Stimulated activated CD8-positive, alpha-beta memory T cell treated with anti-CD3 and anti-CD28 coated beads, Interleukin-4, amount 100 ng/mL, for 24 hours (primary cell): ENCODE measurements around the gene MCIDAS.

Experiments used
- DNase-seq: peaks from one replicate; pipeline ENCODE4 v3.0.0-alpha.2; 2020; ENCODE audit warnings: low read depth

The MCIDAS gene

GRCh38 chr5:55222092-55222984 lies 4.8 kb downstream of the MCIDAS start:
- DNase-seq: no peak

- no peak for DNase-seq
These were observed 6.5 kb downstream of the MCIDAS start for GRCh38 chr5:55220433-55221185.

GRCh38 chr5:55219770-55220169 lies 7.3 kb downstream of the MCIDAS start:
- DNase-seq: no peak

GRCh38 chr5:55218967-55219366 lies 8.1 kb downstream of the MCIDAS start:
- DNase-seq: no peak

- no peak for DNase-seq
These were observed 15.8 kb downstream of the MCIDAS start for GRCh38 chr5:55211184-55211874.

- DNase-seq: no peak
These were observed 22.1 kb downstream of the MCIDAS start for GRCh38 chr5:55205001-55205400.

- DNase-seq: no peak
These were observed 36.0 kb downstream of the MCIDAS start for GRCh38 chr5:55191165-55191564.

- no peak for DNase-seq
These were observed 38.2 kb downstream of the MCIDAS start for GRCh38 chr5:55188656-55189540.

GRCh38 chr5:55187370-55187769 lies 39.7 kb downstream of the MCIDAS start:
- DNase-seq: no peak

- DNase-seq: no peak
These were observed 47.1 kb downstream of the MCIDAS start for GRCh38 chr5:55180016-55180415.

GRCh38 chr5:55177078-55177477 lies 50.0 kb downstream of the MCIDAS start:
- no peak for DNase-seq

GRCh38 chr5:55176176-55176818 lies 50.8 kb downstream of the MCIDAS start:
- DNase-seq: no peak

- no peak for DNase-seq
These were observed 51.3 kb downstream of the MCIDAS start for GRCh38 chr5:55175781-55176175.

GRCh38 chr5:55173687-55174230 lies 53.4 kb downstream of the MCIDAS start:
- DNase-seq: no peak

GRCh38 chr5:55172937-55173686 lies 54.0 kb downstream of the MCIDAS start, which contains the start of gene CDC20B:
Gene CDC20B (minus strand): TSS chr5:55173177. CDS start chr5:55173000, 177 bp downstream.
- peak; percentile 73 for DNase-seq

GRCh38 chr5:55172051-55172899 lies 54.8 kb downstream of the MCIDAS start:
- DNase-seq: no peak

GRCh38 chr5:55171471-55171870 lies 55.6 kb downstream of the MCIDAS start:
- no peak for DNase-seq
